Activated T-cell treated with anti-CD3 and anti-CD28 coated beads, Interleukin-2, amount 50 U/mL, for 4 hours (primary cell): ENCODE data around the gene TFF1. TPM values are rescaled to one million over a fixed set of nuclear protein-coding genes. Genes with fewer than 3 reads are reported as not detected.

ENCODE experiments used
- ATAC-seq, 2 donors: fragments of 200-7000 bp; cut with Tn5 transposase; one replicate each; pipeline ENCODE4 v1.10.0; 2021
- DNase-seq: peaks from one replicate; pipeline ENCODE4 v3.0.0-alpha.2; 2020
- H3K27me3 Mint-ChIP-seq: one replicate; pipeline ENCODE4 v1.8.0; 2021; ENCODE audit warnings: low read depth, mixed read lengths
- H3K36me3 Mint-ChIP-seq: one replicate; pipeline ENCODE4 v1.8.0; 2022; ENCODE audit warnings: mixed read lengths; ENCODE audit not compliant: insufficient read depth
- H3K4me1 Mint-ChIP-seq: one replicate; pipeline ENCODE4 v1.8.0; 2021; ENCODE audit warnings: low read depth, mixed read lengths
- H3K4me3 Mint-ChIP-seq: one replicate; pipeline ENCODE4 v1.8.0; 2021; ENCODE audit warnings: mild to moderate bottlenecking, moderate library complexity, mixed read lengths
- H3K9me3 Mint-ChIP-seq: one replicate; pipeline ENCODE4 v1.8.0; 2021; ENCODE audit warnings: mixed read lengths
- total RNA-seq, 3 donors: library from RNA; stranded (reverse); gene quantifications; one replicate each; pipeline ENCODE4 v1.2.1, GENCODE V29; 2021

Gene TFF1
- total RNA-seq, 3 donors from 2014 or later = 0.82 TPM; not detected in 2

DNA sequence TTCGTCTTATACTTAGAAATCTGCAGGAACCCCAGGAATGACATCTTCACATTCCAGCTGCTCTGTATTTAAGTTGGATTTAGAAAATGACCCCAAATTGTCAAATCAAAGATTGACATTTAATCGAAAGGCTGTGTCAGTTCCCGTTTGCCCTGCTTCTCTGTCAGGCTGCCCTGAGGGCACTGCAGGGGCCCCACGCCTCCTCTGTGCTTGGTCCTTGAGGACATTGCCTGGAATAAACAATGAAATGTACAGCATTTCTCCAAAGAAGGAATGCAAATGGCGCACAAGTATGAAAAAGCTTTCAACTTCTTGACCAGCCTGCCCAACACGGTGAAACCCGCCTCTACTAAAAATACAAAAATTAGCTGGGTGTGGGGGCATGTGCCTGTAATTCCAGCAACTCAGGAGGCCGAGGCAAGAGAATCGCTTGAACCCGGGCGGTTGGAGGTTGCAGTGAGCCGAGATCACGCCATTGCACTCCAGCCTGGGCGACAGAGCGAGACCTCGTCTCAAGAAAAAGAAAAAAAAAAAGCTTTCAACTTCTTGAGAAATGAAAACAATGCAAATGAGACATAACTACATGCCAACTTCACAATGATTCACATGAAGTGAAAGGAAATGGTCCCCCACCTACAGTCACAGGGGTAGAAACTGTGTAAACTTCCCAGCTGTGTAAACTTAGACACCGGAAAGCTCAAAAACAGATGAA lies 26.6 kb upstream of the TFF1 start:
- DNase-seq (no peak), ATAC-seq (peak; percentile 97 to 98)
- Mint-ChIP-seq H3K4me1 (peaks cover 61% of the 10 kb centered on the region), H3K36me3 (no peaks in the 10 kb centered on the region), H3K9me3 (no peaks in the 10 kb centered on the region), H3K27me3 (peaks cover 3% of the 10 kb centered on the region), H3K4me3 (peak overlapping the region; percentile 71)

DNA sequence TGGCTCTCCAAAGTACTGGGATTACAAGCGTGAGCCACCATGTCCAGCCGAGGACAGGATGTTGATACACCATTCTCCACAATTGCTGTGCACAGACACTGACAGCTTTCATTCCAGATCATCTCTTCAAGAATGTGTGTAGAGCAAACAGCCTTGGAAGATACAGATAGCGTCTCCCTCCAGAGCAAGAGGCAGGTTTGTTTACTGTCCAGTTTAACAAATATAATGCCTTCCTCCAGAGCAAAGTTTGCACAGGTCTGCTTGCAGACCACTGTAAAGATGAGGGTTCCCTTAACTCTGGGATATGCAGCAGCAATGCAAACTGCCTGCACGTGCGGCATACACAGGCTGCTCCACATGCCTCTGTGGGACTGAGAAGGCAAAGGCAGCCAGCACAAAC lies 25.0 kb upstream of the TFF1 start:
- ATAC-seq (no peak), DNase-seq (no peak)
- peaks cover 3% of the 10 kb centered on the region for H3K27me3 Mint-ChIP-seq
- peaks cover 1% of the 10 kb centered on the region for H3K36me3 Mint-ChIP-seq
- H3K4me1 Mint-ChIP-seq = peaks cover 62% of the 10 kb centered on the region
- H3K9me3 Mint-ChIP-seq = no peaks in the 10 kb centered on the region
- no peak overlapping the region for H3K4me3 Mint-ChIP-seq

DNA sequence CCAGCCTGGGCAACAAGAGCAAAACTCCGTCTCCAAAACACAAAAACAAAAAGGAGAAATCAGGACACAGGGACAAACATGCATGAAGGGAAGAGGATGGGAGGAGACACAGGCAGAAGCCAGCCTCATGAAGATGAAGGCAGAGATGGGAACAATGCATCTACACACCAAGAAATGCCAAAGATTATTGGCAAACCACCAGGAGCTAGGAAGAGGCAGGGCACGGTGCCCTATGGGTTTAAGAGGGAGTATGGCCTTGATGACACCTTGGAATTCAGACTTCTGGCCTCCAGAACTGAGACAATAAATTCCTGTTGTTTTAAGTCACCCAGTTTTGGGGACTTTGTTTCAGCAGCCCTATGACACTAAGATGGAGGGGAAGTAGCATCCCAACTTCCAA lies 24.4 kb upstream of the TFF1 start:
- H3K4me3 Mint-ChIP-seq = no peak overlapping the region

DNA sequence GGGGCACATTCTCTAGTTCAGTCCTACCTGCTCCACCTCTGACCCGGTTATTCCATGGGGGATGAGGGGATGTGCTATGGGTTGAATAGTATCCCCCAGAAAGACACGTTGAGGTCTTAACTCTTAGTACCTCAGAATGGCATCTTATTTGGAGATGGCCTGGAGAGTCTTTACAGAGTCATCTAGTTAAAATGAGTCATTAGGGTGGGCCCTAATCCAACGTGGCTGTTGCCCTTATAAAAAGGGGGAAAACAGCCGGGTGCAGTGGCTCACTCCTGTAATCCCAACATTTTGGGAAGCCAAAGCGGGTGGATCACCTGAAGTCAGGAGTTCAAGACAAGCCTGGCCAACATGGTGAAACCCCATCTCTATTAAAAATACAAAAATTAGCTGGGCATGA lies 23.9 kb upstream of the TFF1 start:
- no peak for DNase-seq
- Mint-ChIP-seq H3K9me3 (no peaks in the 10 kb centered on the region), H3K4me3 (no peak overlapping the region), H3K27me3 (peaks cover 3% of the 10 kb centered on the region), H3K36me3 (peaks cover 1% of the 10 kb centered on the region), H3K4me1 (peaks cover 66% of the 10 kb centered on the region)
- ATAC-seq = no peak

More for the DNA sequence above, 24.4 kb upstream of the TFF1 start:
- Mint-ChIP-seq H3K36me3 (peaks cover 1% of the 10 kb centered on the region), H3K27me3 (peaks cover 3% of the 10 kb centered on the region), H3K9me3 (no peaks in the 10 kb centered on the region), H3K4me1 (peaks cover 62% of the 10 kb centered on the region)
- DNase-seq (no peak), ATAC-seq (no peak)

DNA sequence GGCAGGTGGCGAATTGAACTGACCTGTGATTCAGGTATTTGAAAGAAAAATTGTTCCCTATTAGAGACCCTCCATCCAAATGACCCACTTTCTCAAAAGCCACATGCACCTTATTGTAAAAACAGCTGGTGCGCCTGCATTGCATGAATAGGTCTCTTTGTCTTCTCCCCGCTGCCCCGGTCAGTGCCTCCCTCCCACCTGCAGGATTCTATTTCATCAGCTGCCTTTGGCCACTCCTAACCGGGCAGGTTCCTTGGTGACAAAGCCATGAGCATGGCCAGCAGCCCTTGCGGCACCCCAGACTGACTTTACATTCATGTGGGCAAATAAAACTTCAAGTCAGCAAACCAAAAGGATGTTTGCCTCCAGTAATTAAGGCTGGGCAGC lies 23.1 kb upstream of the TFF1 start:
- Mint-ChIP-seq H3K4me1 (peaks cover 69% of the 10 kb centered on the region), H3K4me3 (no peak overlapping the region), H3K27me3 (peaks cover 3% of the 10 kb centered on the region), H3K9me3 (no peaks in the 10 kb centered on the region), H3K36me3 (peaks cover 1% of the 10 kb centered on the region)
- DNase-seq = no peak
- no peak for ATAC-seq

DNA sequence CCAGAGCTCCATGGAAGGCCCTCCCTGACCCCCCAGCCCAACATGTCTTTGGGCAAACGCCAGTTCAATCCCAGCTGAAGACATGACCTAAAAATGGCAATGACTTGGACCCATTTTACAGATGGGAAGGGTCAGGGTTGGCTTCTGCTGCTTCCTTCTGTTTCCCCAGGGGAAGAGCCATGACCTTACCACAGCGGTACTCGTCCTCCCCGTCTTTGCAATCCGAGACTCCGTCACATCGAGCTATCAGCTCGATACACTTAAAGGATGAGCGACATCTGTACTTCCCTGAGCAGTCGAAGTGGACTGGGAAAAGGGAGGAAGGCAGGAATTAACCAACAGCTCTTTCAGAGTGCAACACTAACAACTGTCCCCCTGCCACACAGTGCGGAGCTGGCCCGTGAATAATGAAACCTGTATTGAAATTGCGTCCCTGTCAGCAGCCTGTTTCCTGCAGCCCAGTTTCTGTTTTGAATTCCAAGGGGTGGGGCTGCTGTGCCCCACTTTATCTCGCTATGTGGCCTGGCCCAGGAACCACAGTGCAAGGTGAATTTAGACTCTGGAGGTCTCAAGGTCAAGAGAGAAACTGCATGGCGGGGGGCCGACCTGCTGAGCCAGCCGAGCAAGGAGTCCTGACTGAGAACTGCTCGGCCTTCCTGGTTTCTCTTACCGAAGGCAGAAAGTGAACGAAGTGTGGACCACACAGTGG lies 22.6 kb upstream of the TFF1 start:
- H3K4me3 Mint-ChIP-seq = peak overlapping the region; percentile 27
- H3K27me3 Mint-ChIP-seq = peaks cover 3% of the 10 kb centered on the region
- ATAC-seq = no peak
- peaks cover 1% of the 10 kb centered on the region for H3K36me3 Mint-ChIP-seq
- no peaks in the 10 kb centered on the region for H3K9me3 Mint-ChIP-seq
- DNase-seq = no peak
- H3K4me1 Mint-ChIP-seq = peaks cover 74% of the 10 kb centered on the region

DNA sequence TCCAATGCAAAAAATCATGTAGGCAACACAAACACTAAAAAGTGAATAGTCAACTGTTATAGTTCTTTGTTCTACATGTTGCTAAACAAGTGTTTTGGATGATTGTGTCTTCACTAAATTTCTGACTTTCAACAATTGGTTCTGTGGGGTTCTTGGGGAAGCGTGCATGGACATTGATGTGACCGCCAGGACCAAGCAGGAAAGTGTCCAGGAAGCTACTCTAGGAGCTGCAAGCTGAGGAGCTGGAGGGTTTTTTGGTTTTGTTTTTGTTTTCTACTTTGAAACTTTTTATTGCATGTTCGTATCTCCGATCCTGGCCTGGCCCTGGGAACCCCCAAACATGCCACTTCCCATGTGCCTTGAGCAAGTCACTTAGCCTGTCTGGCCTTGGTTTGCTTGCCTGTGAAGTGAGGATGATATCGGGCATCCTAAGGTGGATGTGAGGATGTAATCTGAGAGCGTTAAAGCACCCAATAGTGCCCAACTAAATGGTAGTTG lies 21.6 kb upstream of the TFF1 start:
- no peak overlapping the region for H3K4me3 Mint-ChIP-seq
- DNase-seq = no peak
- peaks cover 3% of the 10 kb centered on the region for H3K27me3 Mint-ChIP-seq
- H3K9me3 Mint-ChIP-seq = no peaks in the 10 kb centered on the region
- no peak for ATAC-seq
- H3K36me3 Mint-ChIP-seq = peaks cover 1% of the 10 kb centered on the region
- H3K4me1 Mint-ChIP-seq = peaks cover 66% of the 10 kb centered on the region

DNA sequence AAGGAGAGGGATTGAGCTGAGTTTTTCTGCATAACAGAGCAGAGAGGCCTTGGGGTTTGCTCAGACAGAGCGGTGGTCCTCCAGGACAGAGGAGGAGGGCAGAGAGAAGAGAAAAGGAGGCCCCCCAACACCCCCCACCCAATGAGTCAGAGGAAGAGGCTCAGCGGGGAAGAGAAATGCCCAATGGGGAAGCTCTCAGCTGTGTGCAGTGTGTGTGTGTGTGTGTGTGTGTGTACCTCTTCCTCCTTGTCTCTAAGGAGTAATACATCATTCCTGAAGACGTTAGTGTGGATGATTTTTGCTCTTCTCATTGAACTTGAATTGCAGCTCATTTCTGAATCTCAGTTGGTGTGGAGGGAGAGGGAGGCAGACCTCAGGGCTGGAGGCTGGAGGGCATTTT lies 20.8 kb upstream of the TFF1 start:
- Mint-ChIP-seq H3K4me3 (no peak overlapping the region), H3K36me3 (peaks cover 3% of the 10 kb centered on the region), H3K27me3 (peaks cover 3% of the 10 kb centered on the region), H3K4me1 (peaks cover 58% of the 10 kb centered on the region), H3K9me3 (peaks cover 6% of the 10 kb centered on the region)
- DNase-seq = no peak
- ATAC-seq = no peak

DNA sequence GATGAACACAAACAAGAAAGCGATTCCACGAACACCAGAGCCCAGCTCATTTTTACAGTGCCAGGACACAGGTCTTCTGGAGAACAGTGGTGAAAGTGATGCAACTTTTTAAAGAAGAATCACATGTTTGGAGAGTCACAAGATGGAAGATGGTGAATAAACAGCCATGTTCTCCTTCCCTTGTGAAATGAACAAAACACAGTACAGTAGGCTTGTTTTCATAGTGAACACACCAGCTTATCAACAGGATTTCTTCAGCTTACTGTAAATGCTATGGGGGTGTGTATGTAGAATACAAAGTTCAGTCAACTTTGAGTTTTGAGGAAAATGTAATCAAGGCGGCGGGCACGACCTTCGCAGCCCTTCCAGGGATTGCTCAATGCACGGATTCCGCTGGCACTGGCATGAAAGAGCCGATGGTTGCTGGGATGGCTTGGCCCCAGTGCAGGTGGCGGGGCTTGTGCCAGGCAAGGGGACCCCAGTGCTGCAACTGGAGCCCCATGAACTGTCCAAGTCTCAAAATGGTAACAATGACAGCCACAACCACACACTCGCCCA lies 19.8 kb upstream of the TFF1 start:
- ATAC-seq (no peak), DNase-seq (no peak)
- Mint-ChIP-seq H3K27me3 (no peaks in the 10 kb centered on the region), H3K9me3 (peaks cover 14% of the 10 kb centered on the region), H3K4me1 (peaks cover 55% of the 10 kb centered on the region), H3K36me3 (peaks cover 7% of the 10 kb centered on the region), H3K4me3 (no peak overlapping the region)

DNA sequence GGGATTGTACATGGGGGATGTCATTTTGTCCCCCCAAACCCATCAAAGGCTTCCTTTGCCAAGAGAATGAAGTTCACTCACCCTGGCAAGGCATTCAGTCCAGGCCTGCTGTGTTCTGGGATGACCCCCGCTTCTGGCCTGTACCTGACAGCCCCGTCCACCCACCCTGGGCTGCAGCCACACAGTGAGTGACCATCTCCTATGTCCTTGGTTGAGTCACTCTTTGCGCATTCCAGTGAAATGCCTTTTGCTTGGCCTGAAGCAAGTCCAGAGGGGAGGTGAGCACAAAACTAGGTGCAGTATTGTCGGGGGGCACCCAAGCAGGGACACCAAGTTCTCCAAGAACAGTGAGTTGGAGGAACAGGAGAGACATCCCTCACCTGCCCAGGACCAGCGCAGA lies 19.3 kb upstream of the TFF1 start:
- Mint-ChIP-seq H3K4me3 (no peak overlapping the region), H3K9me3 (peaks cover 14% of the 10 kb centered on the region), H3K4me1 (peaks cover 51% of the 10 kb centered on the region), H3K36me3 (peaks cover 7% of the 10 kb centered on the region), H3K27me3 (no peaks in the 10 kb centered on the region)
- ATAC-seq = no peak
- no peak for DNase-seq

DNA sequence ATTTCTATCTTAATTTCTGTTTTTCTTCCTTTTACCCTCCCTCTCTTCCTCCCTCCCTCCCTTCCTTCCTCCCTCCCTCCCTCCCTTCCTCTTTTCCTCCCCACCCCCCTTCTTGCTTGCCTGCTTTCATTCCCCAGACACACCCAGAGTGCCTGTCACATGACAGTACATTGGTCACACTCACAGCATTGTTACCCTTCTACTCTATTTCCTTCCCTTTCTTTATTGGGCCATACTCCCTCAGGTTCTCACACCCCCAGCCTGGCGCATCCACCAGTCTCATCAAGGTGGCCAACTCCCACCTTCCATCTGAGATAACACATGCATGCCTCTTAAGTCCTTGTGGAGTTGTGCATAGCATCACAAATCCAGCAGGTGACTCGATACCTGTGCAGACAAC lies 18.7 kb upstream of the TFF1 start:
- Mint-ChIP-seq H3K4me3 (peak overlapping the region; percentile 40), H3K27me3 (no peaks in the 10 kb centered on the region), H3K9me3 (peaks cover 14% of the 10 kb centered on the region), H3K36me3 (peaks cover 7% of the 10 kb centered on the region), H3K4me1 (peaks cover 46% of the 10 kb centered on the region)
- DNase-seq (no peak), ATAC-seq (no peak)

DNA sequence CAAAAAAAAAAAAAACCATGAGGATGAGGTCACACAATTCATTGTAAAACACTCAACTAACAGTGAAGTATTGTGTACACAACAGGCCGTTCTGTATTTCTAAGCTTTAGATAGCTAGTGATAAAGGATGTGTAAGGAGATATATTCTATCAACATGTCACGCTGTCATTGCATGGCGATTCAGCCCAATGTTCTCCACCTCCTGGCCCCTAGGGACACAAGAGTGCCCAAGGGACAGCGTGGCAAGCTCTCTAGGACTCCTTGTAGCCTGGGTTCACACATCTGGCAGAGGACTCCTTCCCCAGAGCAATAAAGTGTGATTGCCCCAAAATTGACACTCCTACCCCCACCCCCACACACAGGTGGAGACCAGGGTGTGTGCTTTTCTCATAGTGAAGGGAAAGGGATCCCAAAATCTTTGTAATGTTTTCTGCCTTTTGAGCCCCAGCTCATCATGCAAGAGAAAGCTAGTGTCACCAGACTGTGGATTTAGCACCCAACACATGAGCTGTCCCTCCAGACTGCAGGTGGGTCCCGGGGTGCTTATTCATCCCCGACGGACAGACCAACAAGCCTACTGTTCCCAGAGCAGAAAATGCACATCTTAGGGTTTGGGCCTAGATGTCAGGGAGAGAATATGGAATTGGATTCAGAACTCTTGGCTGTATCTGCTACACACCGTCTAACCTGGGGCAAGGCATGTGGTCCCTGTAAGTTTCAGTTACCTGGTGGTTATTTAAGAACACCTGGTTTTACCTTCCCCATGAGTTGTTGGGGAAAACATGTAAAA lies 18.0 kb upstream of the TFF1 start:
- peaks cover 7% of the 10 kb centered on the region for H3K36me3 Mint-ChIP-seq
- H3K4me3 Mint-ChIP-seq = no peak overlapping the region
- DNase-seq (no peak), ATAC-seq (no peak)
- H3K4me1 Mint-ChIP-seq = peaks cover 40% of the 10 kb centered on the region
- peaks cover 14% of the 10 kb centered on the region for H3K9me3 Mint-ChIP-seq
- H3K27me3 Mint-ChIP-seq = no peaks in the 10 kb centered on the region

DNA sequence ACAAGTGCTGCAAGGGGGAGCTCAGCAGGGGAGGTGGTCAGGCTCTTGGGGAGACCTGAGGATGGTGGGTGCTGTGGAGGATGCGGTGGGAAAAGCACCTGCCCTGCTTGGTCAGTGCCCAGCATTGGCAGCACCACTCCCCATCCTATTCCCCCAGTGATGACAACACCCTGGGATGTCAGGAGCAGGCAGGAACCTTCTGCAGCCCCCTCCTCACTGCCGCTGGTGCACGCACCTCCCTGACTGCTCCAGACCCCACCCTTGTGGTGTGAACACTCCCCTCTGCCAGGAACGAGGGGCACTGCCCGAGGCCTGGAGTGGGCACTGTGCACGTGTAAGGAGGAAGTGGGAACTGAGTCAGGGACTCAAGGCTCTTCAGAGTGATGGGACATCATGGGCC lies 17.0 kb upstream of the TFF1 start:
- Mint-ChIP-seq H3K27me3 (no peaks in the 10 kb centered on the region), H3K9me3 (peaks cover 14% of the 10 kb centered on the region), H3K4me3 (no peak overlapping the region), H3K36me3 (peaks cover 7% of the 10 kb centered on the region), H3K4me1 (peaks cover 32% of the 10 kb centered on the region)
- DNase-seq (no peak), ATAC-seq (no peak)

DNA sequence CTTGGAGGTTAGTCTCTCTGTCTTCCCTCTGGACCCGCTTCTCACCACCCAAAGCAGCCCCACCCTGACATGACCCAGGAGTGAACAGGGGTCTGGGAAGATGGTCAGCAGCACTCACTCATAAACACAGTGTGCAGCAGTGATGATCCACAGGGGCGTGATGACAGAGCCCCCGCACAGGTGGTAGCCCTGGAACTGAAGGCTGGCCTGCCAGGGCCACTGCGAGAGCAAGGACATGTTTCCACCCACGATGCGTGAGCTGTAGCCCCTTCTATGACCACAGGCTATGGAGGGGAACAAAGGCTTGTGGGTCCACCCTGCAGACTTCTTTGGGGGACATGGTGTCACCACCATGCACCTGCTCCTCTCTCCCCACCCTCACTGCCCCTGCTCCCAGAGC lies 16.6 kb upstream of the TFF1 start:
- peaks cover 7% of the 10 kb centered on the region for H3K36me3 Mint-ChIP-seq
- peaks cover 32% of the 10 kb centered on the region for H3K4me1 Mint-ChIP-seq
- ATAC-seq = no peak
- DNase-seq = no peak
- H3K4me3 Mint-ChIP-seq = no peak overlapping the region
- peaks cover 14% of the 10 kb centered on the region for H3K9me3 Mint-ChIP-seq
- no peaks in the 10 kb centered on the region for H3K27me3 Mint-ChIP-seq
